ENCODE measurements around the gene SLC7A11. TPM values are rescaled to one million over a fixed set of nuclear protein-coding genes. Genes with fewer than 3 reads are reported as not detected.

SLC7A11 gene
- total RNA-seq, 1 experiment from 2014 or later = 10.1 TPM

GRCh38 chr4:138247643-138248042, 5.5 kb upstream of the SLC7A11 start (continued):
- TF ChIP-seq ZNF281 (CRISPR knock-in tag; IDR thresholded peaks at IDR 0.05) (no peak), NFYB (CRISPR knock-in tag; conservative IDR thresholded peaks at IDR 0.05; ENCODE audit: low read depth) (no peak), RELA (CRISPR knock-in tag; IDR thresholded peaks at IDR 0.05; ENCODE audit: borderline replicate concordance) (no peak), TP53 (CRISPR knock-in tag; IDR thresholded peaks at IDR 0.05) (no peak), FOXK1 (CRISPR knock-in tag; IDR thresholded peaks at IDR 0.05) (no peak), AR (CRISPR knock-in tag; IDR thresholded peaks at IDR 0.05) (no peak), FOXP1 (CRISPR knock-in tag; IDR thresholded peaks at IDR 0.05; ENCODE audit: borderline replicate concordance) (no peak)

- Mint-ChIP-seq H3K4me3 (no peak overlapping the region), H3K27me3 (ENCODE audit: low read depth) (no peaks in the 10 kb centered on the region), H3K36me3 (no peaks in the 10 kb centered on the region), H3K4me1 (peaks cover 34% of the 10 kb centered on the region), H3K27ac (peak overlapping the region; percentile 90), H3K9me3 (no peaks in the 10 kb centered on the region)
- POLR2A ChIA-PET = interaction anchor here (1.4 kb wide), 1 partner anchor 27 kb away, joined by 4 read pairs; no protein-coding TSS in a partner anchor
- DNase-seq (ENCODE audit: low spot score) (no peak), ATAC-seq (no peak)
- CTCF ChIA-PET = interaction anchor here (0.8 kb wide), 1 partner anchor 279 kb away, joined by 3 read pairs; no protein-coding TSS in a partner anchor
- TF ChIP-seq AFF4 (CRISPR knock-in tag; IDR thresholded peaks at IDR 0.05; ENCODE audit: borderline replicate concordance) (no peak), ATF6 (CRISPR knock-in tag; IDR thresholded peaks at IDR 0.05) (no peak), CREM (CRISPR knock-in tag; IDR thresholded peaks at IDR 0.05) (no peak), SMAD3 (CRISPR knock-in tag; IDR thresholded peaks at IDR 0.05; ENCODE audit: borderline replicate concordance) (no peak), E2F5 (CRISPR knock-in tag; IDR thresholded peaks at IDR 0.05) (no peak), JUN (CRISPR knock-in tag; IDR thresholded peaks at IDR 0.05) (no peak), GABPB1 (CRISPR knock-in tag; IDR thresholded peaks at IDR 0.05) (no peak), ZNF423 (CRISPR knock-in tag; IDR thresholded peaks at IDR 0.05) (no peak), ATF2 (CRISPR knock-in tag; IDR thresholded peaks at IDR 0.05; ENCODE audit: borderline replicate concordance, low read depth) (no peak), NR2C2 (CRISPR knock-in tag; IDR thresholded peaks at IDR 0.05) (no peak), SP1 (CRISPR knock-in tag; conservative IDR thresholded peaks at IDR 0.05) (no peak), USF2 (CRISPR knock-in tag; IDR thresholded peaks at IDR 0.05) (no peak), IRF2 (CRISPR knock-in tag; IDR thresholded peaks at IDR 0.05; ENCODE audit: borderline replicate concordance, low read depth) (no peak), MYBL2 (CRISPR knock-in tag; IDR thresholded peaks at IDR 0.05) (no peak)
Observed at GRCh38 chr4:138243369-138243768, 1.2 kb upstream of the SLC7A11 start.

Measured in WTC11 (cell line).